GDM1 (cell line): ENCODE measurements around the gene MT1B.
A peak's percentile ranks its signal among the peaks of the same experiment; 100 is the strongest.

ENCODE experiments used
- DNase-seq: peaks from one replicate; lab custom pipeline; 2025; lab: John Stamatoyannopoulos, UW

MT1B gene

GRCh38 chr16:56651586-56651985 lies at the start of gene MT1B:
MT1B (plus strand) TSS chr16:56651886; CDS start chr16:56651954, 68 bp downstream.
- DNase-seq: no peak

DNA sequence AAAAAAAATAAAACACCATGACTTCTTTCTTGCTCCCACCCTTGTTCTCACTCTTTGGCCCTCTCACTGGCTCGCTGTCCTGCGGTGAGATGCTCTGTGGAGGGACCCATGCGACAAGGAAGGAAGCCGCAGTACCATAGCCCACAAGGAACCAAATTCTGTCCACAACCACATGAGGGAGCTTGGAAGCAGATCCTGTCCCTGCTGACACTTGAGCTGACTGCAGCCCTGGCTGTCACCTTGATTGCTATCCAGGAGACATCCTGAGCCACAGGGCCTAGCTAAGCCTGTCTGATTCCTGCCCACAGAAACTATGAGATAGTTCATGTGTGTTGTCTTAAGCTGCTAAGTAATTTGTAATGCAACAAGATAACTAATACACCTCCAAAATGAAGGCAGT lies 48.1 kb upstream of the MT1B start:
- DNase-seq: no peak

DNA sequence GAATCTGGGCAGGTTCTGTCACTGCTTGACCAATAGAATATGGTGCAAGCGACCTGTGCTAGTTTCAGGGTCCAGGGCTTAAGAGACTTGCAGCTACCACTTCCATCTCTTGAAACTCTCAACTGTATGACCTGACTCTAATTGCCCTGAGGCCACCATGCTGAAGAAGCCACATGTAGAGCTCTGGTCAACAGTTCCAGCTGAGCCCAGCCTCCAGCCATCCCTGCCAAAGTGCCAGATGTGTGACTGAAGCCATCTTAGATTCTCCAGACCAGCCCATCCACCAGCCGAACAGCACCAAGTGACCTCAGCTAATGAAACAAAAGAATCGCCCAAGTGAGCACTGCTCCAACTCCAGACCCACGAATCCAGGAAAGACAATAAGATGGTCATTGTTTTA lies 46.7 kb upstream of the MT1B start:
- DNase-seq: no peak

GRCh38 chr16:56605475-56605874 lies 46.2 kb upstream of the MT1B start:
- DNase-seq: no peak

DNA sequence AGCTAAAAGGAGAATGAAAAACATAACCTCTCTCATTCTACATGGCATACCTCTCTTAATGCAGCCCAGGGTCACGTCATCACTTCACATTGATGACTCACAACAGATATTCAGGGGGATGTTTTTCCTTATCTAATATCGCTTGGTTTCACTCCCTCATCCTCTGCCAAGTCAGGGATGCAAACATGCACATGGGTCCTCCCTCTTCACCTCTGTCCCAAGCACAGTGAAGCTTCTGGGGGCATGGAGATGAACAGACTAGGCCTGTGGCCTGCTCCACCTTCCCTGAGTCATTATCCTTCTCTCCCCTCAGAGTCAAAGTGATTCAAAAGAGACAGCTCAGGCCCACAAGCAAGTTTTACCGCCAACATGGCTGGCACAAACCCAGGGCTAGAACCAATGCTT lies 45.6 kb upstream of the MT1B start:
- no peak for DNase-seq

GRCh38 chr16:56606476-56607108 lies 45.1 kb upstream of the MT1B start:
- no peak for DNase-seq

DNA sequence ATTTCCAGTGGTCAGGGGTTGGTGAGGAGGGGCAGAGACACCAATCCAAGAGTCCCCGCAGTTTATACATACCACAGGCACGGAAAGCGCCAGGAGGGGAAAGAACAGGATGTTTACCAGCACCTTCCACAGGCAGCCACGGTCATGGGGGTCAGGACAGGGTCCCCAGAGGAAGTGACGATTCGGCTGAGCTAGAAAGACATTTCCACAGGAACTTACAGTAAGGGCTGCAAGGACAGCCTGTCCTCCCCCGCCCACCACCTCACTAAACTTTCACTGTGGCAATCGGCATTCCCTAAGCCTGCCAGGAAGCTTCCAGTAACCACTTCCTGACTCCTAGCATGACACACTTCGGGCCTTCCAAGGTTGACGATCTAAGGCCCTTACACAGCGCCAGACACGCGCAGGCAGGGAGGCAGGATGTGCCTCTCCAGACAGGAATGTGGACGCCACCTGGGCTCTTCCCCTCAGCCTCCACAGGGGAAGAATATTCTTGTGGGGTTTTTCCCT lies 44.5 kb upstream of the MT1B start:
- DNase-seq: no peak

DNA sequence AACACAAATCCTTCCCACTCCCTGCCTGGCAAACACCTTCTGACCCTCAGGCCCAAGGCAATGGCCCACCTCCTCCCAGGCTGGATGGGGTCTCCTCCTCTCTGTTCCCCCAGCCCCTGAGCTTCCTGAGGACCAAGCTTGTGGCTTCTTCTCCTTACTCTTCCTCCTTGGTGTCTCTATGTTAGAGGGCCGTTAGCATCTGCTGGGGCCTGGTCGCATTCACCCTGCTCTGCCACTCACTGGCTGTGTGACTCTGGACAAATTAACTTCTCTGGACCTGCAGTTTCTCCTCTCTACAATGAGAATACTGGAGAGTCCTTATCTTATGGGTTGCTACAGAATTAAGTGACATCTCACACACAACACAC lies 44.0 kb upstream of the MT1B start:
- no peak for DNase-seq

DNA sequence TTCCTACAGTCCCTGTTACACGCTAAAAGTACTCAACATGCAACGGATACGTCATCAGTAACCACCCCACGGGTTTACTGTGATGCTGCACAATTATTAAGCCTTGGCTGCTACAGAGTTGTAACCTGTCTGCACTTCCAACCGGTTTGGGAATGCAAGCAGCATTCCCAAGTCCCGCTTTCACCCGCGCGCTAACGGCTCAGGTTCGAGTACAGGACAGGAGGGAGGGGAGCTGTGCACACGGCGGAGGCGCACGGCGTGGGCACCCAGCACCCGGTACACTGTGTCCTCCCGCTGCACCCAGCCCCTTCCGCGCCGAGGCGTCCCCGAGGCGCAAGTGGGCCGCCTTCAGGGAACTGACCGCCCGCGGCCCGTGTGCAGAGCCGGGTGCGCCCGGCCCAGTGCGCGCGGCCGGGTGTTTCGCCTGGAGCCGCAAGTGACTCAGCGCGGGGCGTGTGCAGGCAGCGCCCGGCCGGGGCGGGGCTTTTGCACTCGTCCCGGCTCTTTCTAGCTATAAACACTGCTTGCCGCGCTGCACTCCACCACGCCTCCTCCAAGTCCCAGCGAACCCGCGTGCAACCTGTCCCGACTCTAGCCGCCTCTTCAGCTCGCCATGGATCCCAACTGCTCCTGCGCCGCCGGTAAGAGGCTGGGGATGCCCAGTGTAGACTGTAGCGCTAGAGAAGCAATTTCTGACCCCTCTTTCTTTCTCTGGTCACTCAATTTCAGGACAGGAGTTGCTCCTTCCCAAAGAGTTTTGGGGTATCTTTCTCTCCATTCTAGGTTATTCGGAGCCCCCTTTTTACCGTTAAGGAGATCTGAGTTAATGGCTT lies 43.4 kb upstream of the MT1B start, which contains the start of gene MT2A:
TSS of gene MT2A (plus strand) at position 542 of the 833 bp plus-strand sequence. CDS start at position 614, 72 bp downstream.
- DNase-seq: peak; percentile 73

- DNase-seq: no peak
Measured at GRCh38 chr16:56608876-56609462, 42.7 kb upstream of the MT1B start.

GRCh38 chr16:56609463-56609921 lies 42.2 kb upstream of the MT1B start:
- DNase-seq: peak; percentile 61

DNA sequence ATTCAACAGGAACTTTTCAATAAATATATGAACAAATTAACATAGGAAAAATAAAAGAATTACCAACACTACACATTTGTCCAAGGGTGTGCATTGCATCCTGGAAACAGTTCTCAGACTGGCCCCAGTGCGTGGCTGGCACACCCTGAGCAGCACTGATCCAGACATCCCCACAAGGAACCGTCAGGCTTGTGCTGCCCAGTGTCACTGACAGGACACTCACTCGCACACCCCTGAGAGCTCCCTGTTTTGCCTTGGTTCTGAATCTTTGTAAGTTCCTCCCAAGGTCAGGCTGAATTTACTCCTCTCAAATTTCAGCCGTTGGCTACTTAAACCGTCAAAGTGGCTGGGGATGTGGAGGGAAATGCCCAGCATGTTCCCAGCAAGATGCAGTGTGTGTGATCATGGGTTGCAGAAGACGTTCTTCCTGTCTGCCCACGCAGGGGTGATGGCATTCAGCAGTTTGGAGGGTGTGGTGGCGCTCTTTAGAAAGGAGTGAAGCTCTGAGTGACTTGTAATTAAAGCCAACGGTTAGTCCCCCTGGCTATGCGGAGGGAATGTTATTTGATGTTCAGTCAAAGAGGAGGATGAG lies 41.6 kb upstream of the MT1B start:
- DNase-seq: no peak

DNA sequence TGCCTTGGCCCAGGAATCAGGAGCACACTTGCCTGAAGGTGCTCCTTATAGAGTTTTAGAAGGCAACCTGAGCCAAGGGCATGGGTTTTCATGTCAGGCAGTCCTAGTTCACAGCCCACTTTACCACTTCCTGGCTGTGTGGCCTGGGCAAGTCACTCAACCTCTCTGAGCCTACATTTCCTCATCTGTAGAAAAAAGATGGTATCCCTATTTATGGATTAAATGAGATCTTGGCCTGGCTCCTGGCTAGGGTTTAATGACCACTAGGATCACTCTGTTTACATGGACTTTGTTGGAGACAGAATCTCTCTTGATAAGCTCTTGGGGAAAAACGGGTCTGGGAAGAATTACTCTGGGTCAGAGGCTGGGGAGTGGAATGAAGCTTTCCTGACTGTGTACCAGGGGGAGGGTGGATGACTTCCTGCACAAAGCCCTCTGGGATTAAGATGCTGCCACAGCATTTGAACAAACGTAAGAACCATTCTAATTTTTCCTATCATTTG lies 41.0 kb upstream of the MT1B start:
- no peak for DNase-seq

DNA sequence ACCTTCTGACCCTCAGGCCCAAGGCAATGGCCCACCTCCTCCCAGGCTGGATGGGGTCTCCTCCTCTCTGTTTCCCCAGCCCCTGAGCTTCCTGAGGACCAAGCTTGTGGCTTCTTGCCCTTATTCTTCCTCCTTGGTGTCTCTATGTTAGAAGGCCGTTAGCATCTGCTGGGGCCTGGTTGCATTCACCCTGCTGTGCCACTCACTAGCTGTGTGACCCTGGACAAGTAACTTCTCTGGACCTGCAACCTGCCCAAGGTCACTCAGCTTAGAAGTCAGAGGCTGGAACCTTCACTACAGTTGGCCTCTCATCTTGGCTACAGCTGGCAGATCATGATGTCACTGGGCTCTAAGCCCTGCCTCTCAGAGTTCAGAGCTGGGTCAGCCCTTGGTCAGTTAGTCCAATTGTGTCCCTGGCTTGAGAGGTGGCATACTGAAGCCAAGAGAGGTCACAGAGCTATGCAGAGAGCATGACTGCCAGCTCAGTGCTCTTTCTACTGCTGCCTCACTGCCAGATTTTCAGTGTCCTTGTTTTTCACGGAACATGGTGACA lies 40.3 kb upstream of the MT1B start:
- no peak for DNase-seq

GRCh38 chr16:56613706-56614105 lies 38.0 kb upstream of the MT1B start:
- no peak for DNase-seq

GRCh38 chr16:56614549-56614991 lies 37.1 kb upstream of the MT1B start:
- no peak for DNase-seq

DNA sequence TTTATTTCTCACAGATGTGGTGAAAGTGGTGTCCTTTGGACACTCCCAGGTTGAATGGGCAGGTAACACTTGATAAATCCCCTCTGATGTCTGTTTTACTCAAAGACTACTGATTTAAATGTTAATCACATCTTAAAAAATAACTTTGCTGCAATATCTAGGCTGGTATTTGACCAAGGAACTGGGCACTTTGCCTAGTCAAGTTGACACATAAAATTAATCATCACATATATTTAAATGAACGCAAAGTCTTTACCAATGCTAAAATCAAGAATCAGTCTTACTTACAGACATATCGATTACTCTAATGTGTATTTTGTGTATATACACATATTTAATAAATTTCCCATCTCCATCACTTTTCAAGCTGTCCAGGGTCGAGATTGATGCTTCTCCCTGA lies 36.3 kb upstream of the MT1B start:
- no peak for DNase-seq

DNA sequence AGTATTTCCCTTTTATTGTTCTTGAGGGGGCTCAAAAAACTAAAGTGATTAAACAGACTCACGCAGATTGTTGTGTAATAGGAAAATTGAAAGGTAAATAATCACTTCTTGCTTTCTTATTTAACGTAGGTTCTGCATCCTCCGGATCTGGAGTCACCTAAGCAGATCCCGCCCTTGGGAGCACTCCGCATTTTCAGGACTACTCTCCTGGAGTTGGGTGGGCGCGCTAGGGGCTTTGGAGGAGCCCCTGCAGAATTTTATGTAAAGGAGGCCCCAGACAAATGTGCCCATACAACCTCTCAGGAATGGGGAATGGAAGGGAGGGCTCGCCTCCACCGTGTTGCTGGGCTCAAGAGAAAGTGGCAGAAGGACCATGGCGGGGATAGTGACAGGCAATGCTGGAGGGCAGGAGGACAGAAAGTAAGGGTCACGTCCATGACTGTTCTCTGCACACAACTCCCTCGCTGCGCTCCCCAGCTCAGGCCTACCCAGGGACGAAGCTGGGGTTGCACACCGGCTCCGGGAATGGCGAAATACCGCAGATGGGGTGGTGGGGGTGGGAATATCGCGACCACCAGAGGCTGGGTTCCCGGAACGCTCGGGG lies 35.0 kb upstream of the MT1B start:
- DNase-seq: no peak

DNA sequence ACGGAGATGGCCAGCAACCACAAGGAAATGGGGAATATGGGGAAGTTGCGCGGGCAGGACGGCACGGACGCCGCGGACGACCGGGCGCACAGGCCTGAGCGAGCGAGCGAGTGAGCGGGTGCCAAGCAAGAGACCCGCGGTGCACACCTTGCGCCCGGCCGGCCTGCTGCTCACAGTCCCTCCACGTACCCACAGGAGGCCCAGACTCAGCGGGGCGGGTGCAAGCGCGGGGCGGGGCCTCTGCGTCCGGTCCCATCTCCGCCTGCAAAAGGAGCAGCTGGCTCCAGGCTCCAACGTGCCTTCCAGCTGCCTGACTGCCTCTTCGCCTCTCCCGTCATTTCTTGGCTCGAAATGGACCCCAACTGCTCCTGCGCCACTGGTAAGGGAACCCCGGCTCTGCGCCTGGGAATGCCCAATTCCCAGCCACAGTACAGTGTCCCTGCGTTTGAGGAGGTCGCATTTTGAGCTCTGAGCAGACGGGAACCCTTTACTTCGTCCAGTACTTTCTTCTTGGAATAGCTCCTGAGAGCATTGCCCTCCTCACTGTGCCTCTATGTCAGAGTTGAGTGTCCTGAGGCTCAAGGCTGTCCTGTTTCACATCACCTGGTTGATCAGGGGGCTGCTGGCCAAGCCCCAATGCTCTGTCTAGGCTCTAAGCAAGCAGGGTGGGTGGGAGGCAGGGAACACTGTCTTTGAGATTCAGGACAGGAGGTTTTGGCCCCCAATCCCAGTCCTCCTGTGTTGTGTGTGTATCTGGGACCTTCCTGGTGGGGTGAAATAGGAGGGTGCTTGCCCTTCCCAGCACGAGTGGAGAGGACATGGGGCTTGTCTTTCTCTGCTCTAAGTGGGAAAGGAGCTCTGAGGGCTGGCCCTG lies 34.2 kb upstream of the MT1B start:
- no peak for DNase-seq

DNA sequence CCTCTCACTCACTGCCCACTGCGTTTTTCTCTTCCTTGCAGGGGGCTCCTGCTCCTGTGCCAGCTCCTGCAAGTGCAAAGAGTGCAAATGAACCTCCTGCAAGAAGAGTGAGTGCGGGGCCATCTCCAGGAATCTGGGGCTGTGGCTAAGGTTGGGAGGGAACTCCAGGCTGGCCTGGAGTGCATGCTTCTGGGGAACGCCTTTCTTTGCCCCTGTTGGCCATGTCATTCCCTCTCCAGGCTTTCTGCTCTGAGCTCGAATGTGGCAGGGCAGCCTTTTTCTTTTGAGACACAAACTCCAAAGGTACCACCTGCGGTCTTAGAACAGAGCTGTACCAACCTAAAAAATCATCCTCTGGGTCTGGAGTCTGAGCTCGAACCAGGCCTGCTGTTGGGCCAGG lies 33.5 kb upstream of the MT1B start:
- DNase-seq: no peak
